HepG2 (cell line): ENCODE results near the gene RBBP8NL. TPM values are rescaled to one million over a fixed set of nuclear protein-coding genes. Genes with fewer than 3 reads are reported as not detected.
A peak's percentile ranks its signal among the peaks of the same experiment; 100 is the strongest.

Experiments
- ARNT2 ChIP-seq: sonication (generic); formaldehyde crosslinking; IDR thresholded peaks from 2 replicates; pipeline ENCODE4 v1.8.0; 2022; ENCODE audit warnings: mild to moderate bottlenecking, low read depth, missing genetic modification reagents, moderate library complexity
- ATF1 ChIP-seq: IDR thresholded peaks from 2 replicates; pipeline ENCODE4 v1.6.1; 2016; ENCODE audit warnings: mild to moderate bottlenecking, control low read depth
- ATF7 ChIP-seq, 2 experiments: fragments of 450-650 bp in 1 of 2; sonication (generic) in 1 of 2; formaldehyde crosslinking in 1 of 2; IDR thresholded peaks; 2 replicates each; pipeline versions ENCODE4 v1.4.0 to v1.6.1; 2016 to 2020; ENCODE audit warnings: antibody characterized with exemption in 1 of 2, mild to moderate bottlenecking in 1 of 2, missing genetic modification reagents in 1 of 2
- CENPT ChIP-seq: sonication (generic); formaldehyde crosslinking; IDR thresholded peaks from 2 replicates; pipeline ENCODE4 v1.8.0; 2022; ENCODE audit warnings: low read depth, mild to moderate bottlenecking, moderate library complexity, missing genetic modification reagents
- ELF4 ChIP-seq: sonication (generic); formaldehyde crosslinking; IDR thresholded peaks from 2 replicates; pipeline ENCODE4 v1.5.0; 2020; ENCODE audit warnings: missing genetic modification reagents, mild to moderate bottlenecking, moderate library complexity, borderline replicate concordance
- MYC ChIP-seq: sonication (generic); formaldehyde crosslinking; IDR thresholded peaks from 2 replicates; pipeline ENCODE4 v1.9.0; 2021; ENCODE audit warnings: missing genetic modification reagents, borderline replicate concordance
- NAIF1 ChIP-seq: sonication (generic); formaldehyde crosslinking; IDR thresholded peaks from 2 replicates; pipeline ENCODE4 v1.5.0; 2020; ENCODE audit warnings: mild to moderate bottlenecking, missing genetic modification reagents, borderline replicate concordance
- SAFB2 ChIP-seq: sonication (generic); formaldehyde crosslinking; IDR thresholded peaks from 2 replicates; pipeline ENCODE4 v1.5.1; 2020; ENCODE audit warnings: missing genetic modification reagents, low read depth, mild to moderate bottlenecking, borderline replicate concordance
- UBTF ChIP-seq: sonication (generic); formaldehyde crosslinking; IDR thresholded peaks from 2 replicates; pipeline ENCODE4 v1.4.0; 2020; ENCODE audit warnings: mild to moderate bottlenecking, missing genetic modification reagents
- YEATS2 ChIP-seq: sonication (generic); formaldehyde crosslinking; IDR thresholded peaks from 2 replicates; pipeline ENCODE4 v1.4.0; 2020; ENCODE audit warnings: missing genetic modification reagents, borderline replicate concordance
- ZEB1 ChIP-seq: IDR thresholded peaks from 2 replicates; pipeline ENCODE4 v1.6.1; 2012; ENCODE audit warnings: mild to moderate bottlenecking, low read depth, inconsistent platforms; ENCODE audit not compliant: insufficient replicate concordance
- ZNF136 ChIP-seq: sonication (generic); formaldehyde crosslinking; IDR thresholded peaks from 2 replicates; pipeline ENCODE4 v1.8.1; 2022; ENCODE audit warnings: low read depth, mild to moderate bottlenecking, moderate library complexity, missing genetic modification reagents
- ZNF20 ChIP-seq: sonication (generic); formaldehyde crosslinking; IDR thresholded peaks from 2 replicates; pipeline ENCODE4 v1.4.0; 2020; ENCODE audit warnings: mild to moderate bottlenecking, moderate library complexity, missing genetic modification reagents
- ZNF75D ChIP-seq: sonication (generic); formaldehyde crosslinking; IDR thresholded peaks from 2 replicates; pipeline ENCODE4 v1.8.1; 2023; ENCODE audit warnings: missing genetic modification reagents, mild to moderate bottlenecking, borderline replicate concordance
- ZSCAN12 ChIP-seq: sonication (generic); formaldehyde crosslinking; IDR thresholded peaks from 2 replicates; pipeline ENCODE4 v1.9.0; 2021; ENCODE audit warnings: mild to moderate bottlenecking, missing genetic modification reagents
- polyA plus RNA-seq, 8 experiments: library from polyadenylated mRNA; depleted of rRNA in 3 of 8; stranded (reverse) in 7 of 8; unstranded in 1 of 8; fragments of >200 nt; fragmentation: Illumina TruSeq in 4 of 8; extraction: Trizol in 4 of 8; gene quantifications; 2 replicates each; pipeline versions ENCODE4 v1.2.1 to v1.2.3, GENCODE V29; 2011 to 2016; ENCODE audit warnings: low read depth in 4 of 8, missing spikeins in 1 of 8, mixed read lengths in 1 of 8; ENCODE audit not compliant: insufficient read depth in 1 of 8
- total RNA-seq, 5 experiments: library from RNA; depleted of rRNA; stranded (reverse); fragments of >200 nt; fragmentation: Illumina TruSeq; extraction: Trizol; gene quantifications; 2 replicates each; pipeline ENCODE4 v1.2.3, GENCODE V29; 2016; ENCODE audit warnings: low read depth in 1 of 5
- TF ChIP-seq, protein P1 (sequence below): sonication (generic); formaldehyde crosslinking; IDR thresholded peaks from 2 replicates; pipeline ENCODE4 v1.8.1; 2022; ENCODE audit warnings: mild to moderate bottlenecking, missing genetic modification reagents
- TF ChIP-seq, protein P2 (sequence below): sonication (generic); formaldehyde crosslinking; conservative IDR thresholded peaks from 2 replicates; pipeline ENCODE4 v1.4.0; 2020; ENCODE audit warnings: mild to moderate bottlenecking, missing genetic modification reagents, moderate library complexity
- TF ChIP-seq, protein P3 (sequence below): sonication (generic); formaldehyde crosslinking; IDR thresholded peaks from 2 replicates; pipeline ENCODE4 v1.5.1; 2020; ENCODE audit warnings: missing genetic modification reagents, mild to moderate bottlenecking, borderline replicate concordance

RBBP8NL gene
- total and polyA plus RNA-seq, 2 of the 13 experiments (the other 11 are each of a cell fraction or from before 2014, with no cell fraction given), result 0.69 to 0.86 TPM

GRCh38 chr20:62409931-62410745 is 17.2 kb downstream of the RBBP8NL start (continued):
- TF ChIP-seq, protein P1, sequence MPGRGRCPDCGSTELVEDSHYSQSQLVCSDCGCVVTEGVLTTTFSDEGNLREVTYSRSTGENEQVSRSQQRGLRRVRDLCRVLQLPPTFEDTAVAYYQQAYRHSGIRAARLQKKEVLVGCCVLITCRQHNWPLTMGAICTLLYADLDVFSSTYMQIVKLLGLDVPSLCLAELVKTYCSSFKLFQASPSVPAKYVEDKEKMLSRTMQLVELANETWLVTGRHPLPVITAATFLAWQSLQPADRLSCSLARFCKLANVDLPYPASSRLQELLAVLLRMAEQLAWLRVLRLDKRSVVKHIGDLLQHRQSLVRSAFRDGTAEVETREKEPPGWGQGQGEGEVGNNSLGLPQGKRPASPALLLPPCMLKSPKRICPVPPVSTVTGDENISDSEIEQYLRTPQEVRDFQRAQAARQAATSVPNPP (CRISPR knock-in tag), result no peak
- TF ChIP-seq ZSCAN12 (CRISPR knock-in tag) (no peak), YEATS2 (no peak), NAIF1 (CRISPR knock-in tag) (no peak), ATF1 (no peak), SAFB2 (CRISPR knock-in tag) (no peak), ARNT2 (CRISPR knock-in tag) (no peak; the same call in 1 of the 2 replicates), ZNF75D (CRISPR knock-in tag) (0 out of 2 replicates have a peak, but pooled peaks have one; percentile 55), UBTF (CRISPR knock-in tag) (peak; percentile 70), ZNF20 (CRISPR knock-in tag) (no peak), ATF7 (IDR thresholded peaks at IDR 0.05) (no peak), ATF7 (CRISPR knock-in tag; IDR thresholded peaks at IDR 0.05) (no peak), MYC (CRISPR knock-in tag) (no peak), CENPT (CRISPR knock-in tag) (peak; percentile 38; the same call in 1 of the 2 replicates), ELF4 (CRISPR knock-in tag) (no peak), ZNF136 (CRISPR knock-in tag) (no peak), ZEB1 (no peak)
- TF ChIP-seq, protein P2, sequence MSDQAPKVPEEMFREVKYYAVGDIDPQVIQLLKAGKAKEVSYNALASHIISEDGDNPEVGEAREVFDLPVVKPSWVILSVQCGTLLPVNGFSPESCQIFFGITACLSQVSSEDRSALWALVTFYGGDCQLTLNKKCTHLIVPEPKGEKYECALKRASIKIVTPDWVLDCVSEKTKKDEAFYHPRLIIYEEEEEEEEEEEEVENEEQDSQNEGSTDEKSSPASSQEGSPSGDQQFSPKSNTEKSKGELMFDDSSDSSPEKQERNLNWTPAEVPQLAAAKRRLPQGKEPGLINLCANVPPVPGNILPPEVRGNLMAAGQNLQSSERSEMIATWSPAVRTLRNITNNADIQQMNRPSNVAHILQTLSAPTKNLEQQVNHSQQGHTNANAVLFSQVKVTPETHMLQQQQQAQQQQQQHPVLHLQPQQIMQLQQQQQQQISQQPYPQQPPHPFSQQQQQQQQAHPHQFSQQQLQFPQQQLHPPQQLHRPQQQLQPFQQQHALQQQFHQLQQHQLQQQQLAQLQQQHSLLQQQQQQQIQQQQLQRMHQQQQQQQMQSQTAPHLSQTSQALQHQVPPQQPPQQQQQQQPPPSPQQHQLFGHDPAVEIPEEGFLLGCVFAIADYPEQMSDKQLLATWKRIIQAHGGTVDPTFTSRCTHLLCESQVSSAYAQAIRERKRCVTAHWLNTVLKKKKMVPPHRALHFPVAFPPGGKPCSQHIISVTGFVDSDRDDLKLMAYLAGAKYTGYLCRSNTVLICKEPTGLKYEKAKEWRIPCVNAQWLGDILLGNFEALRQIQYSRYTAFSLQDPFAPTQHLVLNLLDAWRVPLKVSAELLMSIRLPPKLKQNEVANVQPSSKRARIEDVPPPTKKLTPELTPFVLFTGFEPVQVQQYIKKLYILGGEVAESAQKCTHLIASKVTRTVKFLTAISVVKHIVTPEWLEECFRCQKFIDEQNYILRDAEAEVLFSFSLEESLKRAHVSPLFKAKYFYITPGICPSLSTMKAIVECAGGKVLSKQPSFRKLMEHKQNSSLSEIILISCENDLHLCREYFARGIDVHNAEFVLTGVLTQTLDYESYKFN (CRISPR knock-in tag), result no peak
- TF ChIP-seq, protein P3, sequence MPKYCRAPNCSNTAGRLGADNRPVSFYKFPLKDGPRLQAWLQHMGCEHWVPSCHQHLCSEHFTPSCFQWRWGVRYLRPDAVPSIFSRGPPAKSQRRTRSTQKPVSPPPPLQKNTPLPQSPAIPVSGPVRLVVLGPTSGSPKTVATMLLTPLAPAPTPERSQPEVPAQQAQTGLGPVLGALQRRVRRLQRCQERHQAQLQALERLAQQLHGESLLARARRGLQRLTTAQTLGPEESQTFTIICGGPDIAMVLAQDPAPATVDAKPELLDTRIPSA, result no peak
